ENCODE data around the gene HES6.
"Not testable (repeated sequence)": the region's sequence is repeated elsewhere in the genome, so short reads cannot be mapped to it uniquely, and the experiment has no call there.

- TF ChIP-seq CTCF (IDR thresholded peaks at IDR 0.05); EP300 (IDR thresholded peaks at IDR 0.05; ENCODE audit: low read depth): not testable (repeated sequence)
Measured at GRCh38 chr2:238273433-238273832, 33.6 kb upstream of the HES6 start.
